ENCODE data around the gene ERV3-1. TPM values are rescaled to one million over a fixed set of nuclear protein-coding genes. Genes with fewer than 3 reads are reported as not detected.
"Not testable (repeated sequence)": the region's sequence is repeated elsewhere in the genome, so short reads cannot be mapped to it uniquely, and the experiment has no call there.

Gene ERV3-1
- polyA plus RNA-seq (ENCODE audit: low read depth in 6 of 6), result 10 to 100 TPM in 2 of 6 donors, 1 to 10 TPM in 4; 4.3 to 19.3 (median 9.5) TPM

- peak within 1 kb of the TSS; percentile 93 to 99 (median 97) for H3K27ac Mint-ChIP-seq
- peak within 1 kb of the TSS; percentile 91 to 99 (median 98) for H3K4me3 Mint-ChIP-seq
- H3K27me3 Mint-ChIP-seq, result no peaks in the 10 kb centered on the region
- DNase-seq (peak; percentile 93), ATAC-seq (ENCODE audit: low read depth in 2 of 2) (peak; percentile 97)
- H3K9me3 Mint-ChIP-seq, result peaks cover 0 to 22% (median 18%) of the 10 kb centered on the region in 7 donors
- H3K36me3 Mint-ChIP-seq, result peaks cover 15 to 26% of the 10 kb centered on the region in 2 donors
- H3K4me1 Mint-ChIP-seq, result peaks cover 29 to 62% (median 52%) of the 10 kb centered on the region in 3 donors
These were observed at the start of gene ERV3-1 for GRCh38 chr7:65006094-65006992. Gene ERV3-1, minus strand, starts transcription at chr7:65006687. Its CDS starts 13,661 bp downstream, at chr7:64993026.

- not testable (repeated sequence) for H3K9me3 Mint-ChIP-seq; ATAC-seq (ENCODE audit: low read depth in 2 of 2); H3K4me3 Mint-ChIP-seq; DNase-seq; H3K27me3 Mint-ChIP-seq
- peaks cover 20 to 21% of the 10 kb centered on the region in 2 donors for H3K36me3 Mint-ChIP-seq
- H3K27ac Mint-ChIP-seq, result peak overlapping the region in 1 of 6 donors; percentile 19
- peaks cover 8 to 26% (median 18%) of the 10 kb centered on the region in 3 donors for H3K4me1 Mint-ChIP-seq
These were observed 49.3 kb upstream of the ERV3-1 start for GRCh38 chr7:65055786-65056185.

GRCh38 chr7:65054466-65054994, 48.0 kb upstream of the ERV3-1 start:
- not testable (repeated sequence) for ATAC-seq (ENCODE audit: low read depth in 2 of 2); H3K4me3 Mint-ChIP-seq; H3K27me3 Mint-ChIP-seq; DNase-seq
- Mint-ChIP-seq H3K4me1 (peaks cover 4 to 21% (median 18%) of the 10 kb centered on the region in 3 donors), H3K36me3 (peaks cover 13 to 21% of the 10 kb centered on the region in 2 donors), H3K27ac (peak overlapping the region in 3 of 6 donors; percentile 43 to 67 (median 61)), H3K9me3 (peaks cover 0 to 10% (median 2%) of the 10 kb centered on the region in 7 donors)

GRCh38 chr7:65051654-65052053, 45.2 kb upstream of the ERV3-1 start:
- not testable (repeated sequence) for H3K27ac Mint-ChIP-seq; DNase-seq; H3K4me3 Mint-ChIP-seq; ATAC-seq (ENCODE audit: low read depth in 2 of 2); H3K27me3 Mint-ChIP-seq
- Mint-ChIP-seq H3K4me1 (peaks cover 6 to 28% (median 15%) of the 10 kb centered on the region in 3 donors), H3K36me3 (peaks cover 10 to 13% of the 10 kb centered on the region in 2 donors), H3K9me3 (peaks cover 0 to 10% (median 2%) of the 10 kb centered on the region in 7 donors)

- H3K27ac Mint-ChIP-seq; H3K27me3 Mint-ChIP-seq; H3K4me3 Mint-ChIP-seq; DNase-seq; ATAC-seq (ENCODE audit: low read depth in 2 of 2): not testable (repeated sequence)
- peaks cover 6 to 13% of the 10 kb centered on the region in 2 donors for H3K36me3 Mint-ChIP-seq
- H3K9me3 Mint-ChIP-seq, result peaks cover 0 to 10% (median 2%) of the 10 kb centered on the region in 7 donors
- peaks cover 10 to 33% (median 18%) of the 10 kb centered on the region in 3 donors for H3K4me1 Mint-ChIP-seq
These were observed 44.7 kb upstream of the ERV3-1 start for GRCh38 chr7:65051139-65051538.

- Mint-ChIP-seq H3K4me1 (peaks cover 8 to 21% (median 11%) of the 10 kb centered on the region in 3 donors), H3K27ac (peak overlapping the region in 1 of 6 donors; percentile 33)
- H3K36me3 Mint-ChIP-seq; H3K27me3 Mint-ChIP-seq; DNase-seq; H3K9me3 Mint-ChIP-seq; H3K4me3 Mint-ChIP-seq; ATAC-seq (ENCODE audit: low read depth in 2 of 2): not testable (repeated sequence)
These were observed 39.8 kb upstream of the ERV3-1 start for GRCh38 chr7:65046329-65046728.

- peak overlapping the region in 2 of 6 donors; percentile 13 to 19 for H3K27ac Mint-ChIP-seq
- H3K36me3 Mint-ChIP-seq; ATAC-seq (ENCODE audit: low read depth in 2 of 2); H3K4me3 Mint-ChIP-seq; H3K9me3 Mint-ChIP-seq; H3K27me3 Mint-ChIP-seq; DNase-seq: not testable (repeated sequence)
- peaks cover 8 to 21% (median 11%) of the 10 kb centered on the region in 3 donors for H3K4me1 Mint-ChIP-seq
These were observed 39.1 kb upstream of the ERV3-1 start for GRCh38 chr7:65045589-65045988.

GRCh38 chr7:65038767-65039166, 32.3 kb upstream of the ERV3-1 start:
- not testable (repeated sequence) for H3K9me3 Mint-ChIP-seq

GRCh38 chr7:65037740-65038688, 31.5 kb upstream of the ERV3-1 start:
- peak; percentile 85 to 86 for ATAC-seq (ENCODE audit: low read depth in 2 of 2)
- peaks cover 9 to 19% (median 10%) of the 10 kb centered on the region in 3 donors for H3K4me1 Mint-ChIP-seq
- peak; percentile 89 for DNase-seq
- no peaks in the 10 kb centered on the region for H3K27me3 Mint-ChIP-seq
- H3K27ac Mint-ChIP-seq, result peak overlapping the region in 5 of 6 donors; percentile 33 to 93 (median 92)
- no peaks in the 10 kb centered on the region for H3K36me3 Mint-ChIP-seq
- peaks cover 0 to 5% (median 0%) of the 10 kb centered on the region in 7 donors for H3K9me3 Mint-ChIP-seq
- peak overlapping the region; percentile 71 to 93 (median 85) for H3K4me3 Mint-ChIP-seq

More at GRCh38 chr7:65038767-65039166, 32.3 kb upstream of the ERV3-1 start:
- DNase-seq (peak; percentile 28), ATAC-seq (ENCODE audit: low read depth in 2 of 2) (peak; percentile 0)
- H3K36me3 Mint-ChIP-seq, H3K27me3 Mint-ChIP-seq: not testable (repeated sequence)
- Mint-ChIP-seq H3K4me1 (peaks cover 9 to 19% (median 10%) of the 10 kb centered on the region in 3 donors), H3K4me3 (peak overlapping the region; percentile 74 to 96 (median 88)), H3K27ac (peak overlapping the region in 4 of 6 donors; percentile 74 to 91 (median 82))

GRCh38 chr7:65036526-65036925, 30.0 kb upstream of the ERV3-1 start:
- peaks cover 9 to 19% (median 10%) of the 10 kb centered on the region in 3 donors for H3K4me1 Mint-ChIP-seq
- not testable (repeated sequence) for H3K27me3 Mint-ChIP-seq; H3K36me3 Mint-ChIP-seq; H3K9me3 Mint-ChIP-seq; H3K27ac Mint-ChIP-seq; DNase-seq; H3K4me3 Mint-ChIP-seq; ATAC-seq (ENCODE audit: low read depth in 2 of 2)

GRCh38 chr7:65035469-65035868, 29.0 kb upstream of the ERV3-1 start:
- H3K27me3 Mint-ChIP-seq; H3K27ac Mint-ChIP-seq; ATAC-seq (ENCODE audit: low read depth in 2 of 2); H3K36me3 Mint-ChIP-seq; DNase-seq; H3K9me3 Mint-ChIP-seq: not testable (repeated sequence)
- peaks cover 9 to 19% (median 10%) of the 10 kb centered on the region in 3 donors for H3K4me1 Mint-ChIP-seq
- peak overlapping the region in 1 of 8 donors; percentile 33 for H3K4me3 Mint-ChIP-seq

GRCh38 chr7:65034120-65034782, 27.8 kb upstream of the ERV3-1 start:
- not testable (repeated sequence) for ATAC-seq (ENCODE audit: low read depth in 2 of 2); H3K27ac Mint-ChIP-seq; H3K36me3 Mint-ChIP-seq; H3K4me3 Mint-ChIP-seq; DNase-seq; H3K27me3 Mint-ChIP-seq; H3K9me3 Mint-ChIP-seq
- H3K4me1 Mint-ChIP-seq, result peaks cover 5 to 13% (median 5%) of the 10 kb centered on the region in 3 donors
